ENCODE measurements around the gene ERH.
"Not testable (repeated sequence)": the region's sequence is repeated elsewhere in the genome, so short reads cannot be mapped to it uniquely, and the experiment has no call there.

ERH gene

GRCh38 chr14:69398053-69398817 lies at the start of gene ERH, which contains the start of gene SLC39A9:
Gene ERH (minus strand): TSS chr14:69398299. CDS start chr14:69398233, 66 bp downstream.
Gene SLC39A9 (plus strand): TSS chr14:69398692. CDS start chr14:69399370, 678 bp downstream.
- DNase-seq, result peak; percentile 96

DNA sequence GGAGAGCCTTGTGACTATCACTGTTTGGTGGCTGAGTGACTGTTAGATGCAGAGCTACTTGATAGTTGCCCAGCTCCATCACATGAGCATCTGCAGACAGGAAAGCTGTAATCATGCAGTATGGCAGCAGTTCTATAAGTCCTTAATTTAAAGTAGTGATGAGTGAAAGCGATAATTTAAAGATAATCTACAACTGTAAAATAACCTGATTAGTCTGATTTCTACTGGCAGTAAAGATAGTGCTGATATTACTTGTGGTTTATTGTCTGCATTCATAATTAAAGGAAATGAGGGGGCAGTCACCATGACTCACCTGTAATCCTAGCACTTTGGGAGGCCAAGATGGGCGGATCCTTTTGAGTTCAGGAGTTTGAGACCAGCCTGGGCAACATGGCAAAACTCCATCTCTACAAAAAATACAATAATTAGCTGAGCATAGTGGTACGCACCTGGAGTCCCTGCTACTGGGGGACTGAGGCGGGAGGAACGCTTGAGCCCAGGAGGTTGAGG lies 45.3 kb upstream of the ERH start:
- no peak for DNase-seq

DNA sequence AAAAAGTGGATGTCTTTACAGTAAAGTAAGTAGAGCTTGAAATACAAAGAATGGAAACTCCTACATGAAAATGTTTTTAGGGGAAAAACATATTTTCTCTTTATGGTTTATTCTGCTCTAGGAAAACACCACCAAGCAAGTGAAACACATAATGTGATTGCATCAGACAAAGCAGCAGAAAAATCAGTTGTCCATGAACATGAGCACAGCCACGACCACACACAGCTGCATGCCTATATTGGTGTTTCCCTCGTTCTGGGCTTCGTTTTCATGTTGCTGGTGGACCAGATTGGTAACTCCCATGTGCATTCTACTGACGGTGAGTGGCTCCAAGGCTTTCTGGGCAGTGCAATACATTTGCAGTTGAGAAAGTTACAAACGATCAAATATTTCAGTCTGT lies 43.8 kb upstream of the ERH start:
- no peak for DNase-seq

- no peak for DNase-seq
These were observed 41.6 kb upstream of the ERH start for GRCh38 chr14:69439521-69440270.

DNA sequence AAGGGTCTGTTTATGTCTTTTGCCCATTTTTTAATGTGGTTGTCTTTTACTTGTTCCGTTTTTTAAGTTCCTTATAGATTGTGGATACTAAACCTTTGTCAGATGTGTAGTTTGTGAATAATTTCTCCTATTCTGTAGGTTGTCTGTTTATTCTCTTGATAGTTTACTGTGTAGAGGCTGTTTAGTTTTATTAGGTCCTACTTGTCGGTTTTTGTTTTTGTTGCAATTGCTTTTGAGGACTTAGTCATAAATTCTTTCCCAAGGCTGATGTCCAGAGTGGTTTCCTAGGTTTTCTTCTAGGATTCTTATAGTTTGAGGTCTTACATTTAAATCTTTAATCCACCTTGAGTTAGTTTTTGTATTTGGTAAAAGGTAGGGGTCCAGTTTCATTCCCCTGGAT lies 34.3 kb upstream of the ERH start:
- no peak for DNase-seq

DNA sequence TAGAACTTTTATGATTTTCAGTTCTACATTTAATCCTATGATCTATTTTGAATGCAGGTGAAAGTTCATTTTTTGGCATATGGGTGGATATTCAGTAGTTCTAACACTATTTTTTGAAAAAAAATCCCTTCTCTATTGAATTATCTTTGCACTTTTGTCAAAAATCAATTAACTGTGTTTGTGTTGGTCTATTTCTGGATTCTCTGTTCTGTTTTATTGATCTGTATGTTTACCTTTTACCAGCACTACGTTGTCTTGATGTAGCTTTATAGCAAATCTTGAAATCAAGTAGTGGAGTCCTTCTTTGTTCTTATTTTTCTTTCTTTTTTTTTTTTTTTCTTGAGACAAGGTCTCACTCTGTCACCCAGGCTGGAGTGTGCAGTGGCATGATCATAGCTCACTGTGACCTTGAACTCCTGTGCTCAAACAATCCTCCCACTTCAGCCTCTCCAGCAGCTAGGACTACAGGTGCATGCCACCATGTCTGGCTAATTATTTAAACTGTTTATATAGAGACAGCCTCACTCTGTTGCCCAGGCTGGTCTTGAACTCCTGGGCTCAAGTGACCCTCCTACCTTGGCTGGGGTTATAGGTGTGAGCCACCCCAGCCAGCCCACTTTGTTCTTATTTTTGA lies 32.3 kb upstream of the ERH start:
- DNase-seq, result no peak

DNA sequence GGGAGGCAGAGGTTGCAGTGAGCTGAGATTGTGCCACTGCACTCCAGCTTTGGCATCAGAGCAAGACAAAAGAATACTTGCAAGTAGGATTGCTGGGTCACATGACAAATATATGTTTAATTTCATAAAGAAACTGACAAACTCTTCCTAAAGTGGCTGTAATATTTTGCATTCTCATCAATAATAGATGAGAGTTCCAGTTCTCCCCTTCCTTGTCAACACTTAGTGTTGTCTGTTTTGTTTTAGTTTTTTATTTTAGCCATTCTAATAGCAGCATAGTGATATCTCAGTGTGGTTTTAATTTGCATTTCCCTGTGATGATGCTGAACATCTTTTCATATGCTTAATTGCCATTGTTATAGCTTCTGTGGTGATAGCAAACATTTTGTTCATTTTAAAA lies 31.5 kb upstream of the ERH start:
- DNase-seq, result no peak

DNA sequence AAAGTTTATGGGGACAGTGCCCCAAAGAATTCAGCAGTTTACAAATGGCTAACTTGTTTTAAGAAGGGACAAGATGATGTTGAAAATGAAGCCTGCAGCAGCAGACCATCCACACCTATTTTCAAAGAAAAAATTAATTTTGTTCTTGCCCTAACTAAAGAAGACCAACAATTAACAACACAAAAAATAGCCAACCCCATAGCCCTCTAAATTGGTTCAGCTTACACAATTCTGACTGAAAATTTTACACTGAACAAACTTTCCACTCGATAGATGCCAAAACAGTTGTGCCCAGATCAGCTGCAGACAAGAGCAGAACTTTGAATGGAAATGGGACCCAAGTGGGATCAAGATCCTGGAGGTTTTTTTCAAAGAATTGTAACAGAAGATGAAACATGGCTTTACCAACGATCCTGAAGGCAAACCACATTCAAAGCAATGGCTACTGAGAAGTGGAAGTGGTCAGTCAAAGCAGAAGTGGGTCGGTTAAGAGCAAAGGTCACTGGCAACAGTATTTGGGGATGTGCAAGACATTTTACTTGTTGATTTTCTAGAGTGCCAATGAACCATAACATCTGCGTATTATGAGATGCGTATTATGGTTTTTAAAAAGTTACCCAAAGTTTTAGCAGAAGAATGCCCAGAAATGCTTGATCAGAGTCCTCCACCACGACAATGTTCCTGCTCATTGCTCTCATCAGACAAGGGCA lies 30.3 kb upstream of the ERH start:
- DNase-seq, result no peak

DNA sequence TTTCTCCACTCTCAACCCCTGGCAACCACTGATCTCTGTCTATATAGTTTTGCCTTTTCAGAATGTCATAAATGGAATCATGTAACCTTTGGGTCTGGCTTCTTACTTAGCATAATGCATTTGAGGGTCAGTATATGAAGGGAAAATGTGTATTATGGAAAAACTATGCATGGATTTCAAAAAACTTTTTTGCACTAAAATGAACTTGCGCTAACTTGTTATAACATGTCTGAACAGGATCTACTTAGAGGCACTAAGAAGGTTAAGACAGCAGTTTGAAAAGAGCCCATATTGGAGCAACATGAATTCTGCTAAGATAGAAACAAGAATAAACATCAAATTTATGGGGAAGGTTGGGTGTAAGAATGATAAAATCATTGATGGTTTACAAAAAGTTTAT lies 29.5 kb upstream of the ERH start:
- DNase-seq, result no peak

DNA sequence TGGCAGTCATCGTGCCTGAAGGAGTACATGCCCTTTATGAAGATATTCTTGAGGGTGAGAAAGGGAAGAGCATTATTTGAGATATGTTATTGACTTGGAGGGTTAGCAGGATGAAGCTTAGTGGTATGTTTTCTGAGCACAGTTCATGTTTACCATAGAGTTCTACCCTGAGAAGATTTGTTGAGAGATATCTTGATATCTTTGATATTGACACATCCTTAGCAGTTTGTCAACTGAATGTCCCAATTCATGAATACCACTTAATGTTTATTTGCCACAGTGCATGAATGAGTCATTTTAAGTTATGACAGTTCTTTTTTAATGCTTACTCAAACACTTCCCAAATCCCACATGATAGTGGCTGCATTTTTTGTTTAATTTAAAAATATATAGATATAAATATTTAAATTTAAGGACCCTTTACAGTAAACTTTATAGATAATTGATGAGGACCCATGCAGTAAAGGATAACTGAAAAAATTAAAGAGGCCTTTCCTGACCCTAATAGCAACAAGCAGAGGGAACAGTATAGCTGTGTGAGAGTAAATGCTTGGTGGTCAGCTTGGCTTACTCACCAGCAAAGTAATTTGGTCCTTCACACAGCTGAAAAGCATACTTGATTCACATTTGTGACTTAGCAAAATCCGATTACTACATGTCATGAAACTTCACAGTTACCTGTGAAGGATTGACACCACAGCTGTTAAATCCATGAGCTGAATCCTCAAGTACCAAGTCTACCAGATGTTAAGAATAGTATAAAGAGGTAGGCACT lies 26.2 kb upstream of the ERH start:
- DNase-seq, result no peak

GRCh38 chr14:69423279-69423678 lies 25.2 kb upstream of the ERH start:
- no peak for DNase-seq

DNA sequence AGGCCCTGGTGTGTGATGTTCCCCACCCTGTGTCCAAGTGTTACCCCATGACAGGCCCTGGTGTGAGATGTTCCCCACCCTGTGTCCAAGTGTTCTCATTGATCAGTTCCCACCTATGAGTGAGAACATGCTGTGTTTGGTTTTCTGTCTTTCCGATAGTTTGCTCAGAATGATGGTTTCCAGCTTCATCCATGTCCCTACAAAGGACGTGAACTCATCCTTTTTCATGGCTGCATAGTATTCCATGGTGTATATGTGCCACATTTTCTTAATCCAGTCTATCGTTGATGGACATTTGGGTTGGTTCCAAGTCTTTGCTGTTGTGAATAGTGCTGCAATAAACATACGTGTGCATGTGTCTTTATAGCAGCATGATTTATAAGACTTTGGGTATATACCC lies 18.0 kb upstream of the ERH start:
- not testable (repeated sequence) for DNase-seq

DNA sequence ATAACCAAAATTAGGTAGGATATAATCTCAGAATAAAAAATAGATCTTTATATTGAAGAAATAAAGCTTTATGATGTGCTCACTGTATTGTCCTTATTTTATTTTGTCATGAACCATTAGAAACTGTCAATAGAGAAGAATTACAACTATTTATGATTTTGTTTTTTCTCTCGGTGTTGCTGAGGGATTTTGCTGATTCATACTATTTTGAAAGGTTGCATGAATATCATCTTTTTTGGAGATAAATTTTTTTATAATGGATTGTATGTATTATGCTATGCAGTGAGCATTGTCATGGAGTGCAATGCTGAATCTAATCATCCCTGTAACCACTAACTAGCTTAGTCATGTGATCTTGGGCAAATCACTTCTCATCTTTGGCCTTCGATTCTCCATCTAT lies 15.4 kb upstream of the ERH start:
- no peak for DNase-seq

DNA sequence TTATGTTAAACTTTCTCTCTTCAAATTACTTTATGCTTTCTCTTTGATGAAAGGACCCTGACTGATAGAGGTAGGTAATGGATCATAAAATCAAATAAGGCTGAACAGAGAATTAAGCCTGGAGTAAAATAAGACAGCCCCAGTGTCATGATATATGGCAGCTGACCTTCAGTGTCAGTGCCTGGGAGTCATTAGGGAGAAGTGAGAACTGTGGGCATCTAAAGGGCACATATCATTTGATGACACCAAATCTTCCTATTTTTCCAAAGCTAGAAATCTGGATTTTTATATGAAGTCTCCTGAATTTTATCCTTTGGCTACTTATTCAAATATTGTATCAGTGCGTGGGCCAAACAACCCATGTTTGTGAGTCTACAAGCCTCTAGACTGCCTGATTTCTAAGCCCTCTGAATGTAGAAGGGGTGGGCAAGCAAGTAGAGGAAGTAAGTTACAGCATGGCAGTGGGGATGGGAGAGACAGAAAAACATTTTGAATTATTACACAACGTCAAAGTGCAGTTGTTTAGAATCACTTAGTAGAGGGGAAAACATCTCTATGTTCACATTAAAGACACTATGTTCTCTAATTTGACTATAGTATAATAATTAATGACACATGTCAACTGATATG lies 10.3 kb upstream of the ERH start:
- DNase-seq, result no peak

DNA sequence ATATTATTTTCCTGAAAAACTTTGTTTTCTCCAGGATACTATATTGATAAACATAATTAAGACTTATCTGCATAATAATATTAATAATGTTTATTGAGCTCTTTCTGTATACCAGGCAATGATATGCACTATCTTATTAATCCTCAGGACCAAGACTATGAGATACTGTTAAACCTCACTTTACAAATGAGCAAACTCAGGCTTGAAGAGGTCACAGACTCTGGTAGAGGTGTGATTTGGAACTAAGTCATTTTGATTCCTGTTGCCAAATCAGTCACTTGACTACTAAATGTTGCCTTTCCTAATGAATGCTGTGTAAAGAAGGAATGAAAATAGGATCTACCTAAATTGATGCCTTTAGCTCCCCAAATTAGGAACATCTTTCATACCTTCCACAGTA lies 7.7 kb upstream of the ERH start:
- DNase-seq, result no peak

GRCh38 chr14:69404883-69405282 lies 6.8 kb upstream of the ERH start:
- DNase-seq, result no peak

GRCh38 chr14:69404478-69404877 lies 6.4 kb upstream of the ERH start:
- no peak for DNase-seq

- DNase-seq, result no peak
These were observed 3.7 kb upstream of the ERH start for GRCh38 chr14:69401841-69402240.

DNA sequence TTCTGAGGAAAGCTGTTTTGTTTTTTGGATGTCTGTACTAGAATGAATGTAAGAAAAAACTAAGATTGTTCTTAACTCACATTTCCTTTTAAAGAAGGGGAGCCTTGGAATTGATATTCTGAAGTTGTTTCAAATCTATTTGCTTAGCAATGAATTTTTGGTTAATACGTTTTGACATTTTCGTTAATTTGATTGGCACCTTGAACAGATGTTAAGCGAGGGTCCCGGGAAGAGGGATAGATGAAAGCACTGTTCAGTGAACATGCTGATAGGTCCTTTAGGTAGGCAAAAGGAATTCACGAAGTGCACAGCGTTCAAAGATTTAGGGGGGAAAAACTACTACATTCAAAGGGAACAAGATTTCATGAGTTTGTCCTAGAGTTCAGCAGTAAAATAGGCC lies 2.1 kb upstream of the ERH start:
- DNase-seq, result no peak

DNA sequence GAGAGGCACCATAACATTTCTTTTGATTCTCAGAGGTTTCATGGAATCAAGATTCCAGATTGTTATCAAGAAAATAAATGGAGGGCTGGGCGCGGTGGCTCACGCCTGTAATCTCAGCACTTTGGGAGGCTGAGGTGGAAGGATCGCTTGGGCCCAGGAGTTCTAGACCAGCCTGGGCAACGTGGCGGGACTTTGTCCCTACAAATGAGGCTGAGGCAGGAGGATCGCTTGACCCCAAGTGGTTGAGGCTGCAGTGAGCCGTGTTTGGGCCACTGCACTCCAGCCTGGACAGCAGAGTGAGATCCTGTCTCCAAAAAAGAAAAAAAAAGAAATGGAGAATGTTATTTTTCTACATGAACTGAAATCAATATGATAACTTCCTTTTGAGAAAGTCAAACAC lies 1.7 kb upstream of the ERH start:
- no peak for DNase-seq

DNA sequence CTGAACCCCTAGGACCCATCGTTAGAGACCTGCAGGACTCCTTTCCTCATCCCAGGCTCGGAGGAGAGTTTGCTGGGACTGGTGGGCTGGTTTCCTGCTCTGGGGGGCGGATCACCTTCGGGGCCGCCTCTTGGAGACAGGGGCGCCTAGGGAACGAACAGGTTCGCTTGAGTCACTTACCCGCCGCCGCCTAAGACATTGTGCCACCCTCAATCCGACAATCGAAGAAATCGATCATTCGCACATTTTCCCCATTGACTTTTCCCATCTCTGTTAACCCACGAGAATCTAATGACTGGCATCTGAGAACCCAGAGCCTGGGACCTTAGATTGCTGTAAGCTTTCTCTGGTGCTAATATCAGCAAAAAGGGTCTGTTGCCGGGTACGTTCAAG lies 715 bp upstream of the ERH start:
- DNase-seq, result no peak

DNA sequence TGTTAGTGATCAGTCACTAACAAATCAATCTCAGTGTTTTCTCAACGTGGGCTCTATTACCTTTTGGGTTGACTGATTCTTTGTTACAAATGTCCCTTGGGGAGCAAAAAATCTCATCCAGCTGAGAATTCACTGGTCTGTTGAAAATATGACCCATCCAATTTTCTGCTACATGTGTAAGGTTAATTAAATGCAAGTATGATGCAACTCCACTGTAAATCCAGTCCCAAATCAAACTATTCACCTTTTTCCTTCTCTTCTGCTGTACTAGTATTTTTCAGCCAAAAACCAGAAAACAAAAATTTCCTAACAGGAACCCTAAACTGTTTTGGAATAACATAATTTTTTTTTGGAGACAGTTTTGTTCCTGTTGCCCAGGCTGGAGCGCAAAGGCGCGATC lies 2.2 kb downstream of the ERH start:
- no peak for DNase-seq
